Esophagus squamous epithelium (tissue), 4 donors: ENCODE data around the gene CHCHD1.

Source experiments
- POLR2A ChIP-seq, 4 donors: fragments of 450-650 bp; IDR thresholded peaks; one replicate each; pipeline ENCODE4 v1.6.1; 2017; ENCODE audit warnings: antibody characterized with exemption in 4 of 4, mild to moderate bottlenecking in 4 of 4, moderate library complexity in 3 of 4
- TF ChIP-seq, protein P1 (sequence below), 6 experiments: fragments of 450-650 bp in 4 of 6; fragments of 200-600 bp in 2 of 6; sonication (generic) in 2 of 6; IDR thresholded peaks; one replicate each; pipeline ENCODE4 v1.5.1; 2016 to 2019; ENCODE audit warnings: antibody characterized with exemption in 6 of 6, mild to moderate bottlenecking in 4 of 6, moderate library complexity in 4 of 6

DNA sequence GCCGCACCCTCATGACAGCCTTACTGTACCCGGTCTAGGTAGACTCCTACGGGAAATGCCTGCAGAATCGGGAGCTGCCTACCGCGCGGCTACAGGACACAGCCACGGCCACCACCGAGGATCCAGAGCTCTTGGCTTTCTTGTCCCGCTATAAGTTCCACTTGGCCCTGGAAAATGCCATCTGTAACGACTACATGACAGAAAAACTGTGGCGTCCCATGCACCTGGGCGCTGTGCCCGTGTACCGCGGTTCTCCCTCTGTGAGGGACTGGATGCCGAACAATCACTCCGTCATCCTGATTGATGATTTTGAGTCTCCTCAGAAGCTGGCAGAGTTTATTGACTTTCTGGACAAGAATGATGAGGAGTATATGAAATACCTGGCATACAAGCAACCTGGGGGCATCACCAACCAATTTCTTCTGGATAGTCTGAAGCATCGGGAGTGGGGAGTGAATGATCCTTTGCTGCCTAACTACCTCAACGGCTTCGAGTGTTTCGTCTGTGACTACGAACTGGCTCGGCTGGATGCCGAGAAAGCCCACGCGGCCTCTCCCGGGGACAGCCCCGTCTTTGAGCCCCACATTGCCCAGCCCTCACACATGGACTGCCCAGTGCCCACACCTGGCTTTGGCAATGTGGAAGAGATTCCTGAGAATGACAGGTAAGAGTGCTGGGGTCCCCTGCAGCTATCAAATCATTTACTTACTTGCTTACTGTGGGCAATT lies 8.5 kb upstream of the CHCHD1 start:
- TF ChIP-seq POLR2A (IDR thresholded peaks at IDR 0.05): no peak
- TF ChIP-seq, protein P1, sequence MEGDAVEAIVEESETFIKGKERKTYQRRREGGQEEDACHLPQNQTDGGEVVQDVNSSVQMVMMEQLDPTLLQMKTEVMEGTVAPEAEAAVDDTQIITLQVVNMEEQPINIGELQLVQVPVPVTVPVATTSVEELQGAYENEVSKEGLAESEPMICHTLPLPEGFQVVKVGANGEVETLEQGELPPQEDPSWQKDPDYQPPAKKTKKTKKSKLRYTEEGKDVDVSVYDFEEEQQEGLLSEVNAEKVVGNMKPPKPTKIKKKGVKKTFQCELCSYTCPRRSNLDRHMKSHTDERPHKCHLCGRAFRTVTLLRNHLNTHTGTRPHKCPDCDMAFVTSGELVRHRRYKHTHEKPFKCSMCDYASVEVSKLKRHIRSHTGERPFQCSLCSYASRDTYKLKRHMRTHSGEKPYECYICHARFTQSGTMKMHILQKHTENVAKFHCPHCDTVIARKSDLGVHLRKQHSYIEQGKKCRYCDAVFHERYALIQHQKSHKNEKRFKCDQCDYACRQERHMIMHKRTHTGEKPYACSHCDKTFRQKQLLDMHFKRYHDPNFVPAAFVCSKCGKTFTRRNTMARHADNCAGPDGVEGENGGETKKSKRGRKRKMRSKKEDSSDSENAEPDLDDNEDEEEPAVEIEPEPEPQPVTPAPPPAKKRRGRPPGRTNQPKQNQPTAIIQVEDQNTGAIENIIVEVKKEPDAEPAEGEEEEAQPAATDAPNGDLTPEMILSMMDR (IDR thresholded peaks at IDR 0.05): no peak
